A673 (cell line): Measurements from ENCODE around the gene AFF1. TPM values are rescaled to one million over a fixed set of nuclear protein-coding genes. Genes with fewer than 3 reads are reported as not detected.

Experiments used
- BruUV-seq: library from RNA; stranded (reverse); fragments of 400-500 nt; replicated peaks from 2 replicates; lab custom pipeline; 2021; lab: Mats Ljungman, UMichigan
- CTCF ChIA-PET: fragments of 300-600 bp; sonication (Branson Sonifier 250); formaldehyde crosslinking; loops from one replicate; lab custom pipeline; 2022; ENCODE audit warnings: antibody characterized with exemption; lab: Charles Lee
- POLR2A ChIA-PET: fragments of 300-600 bp; sonication (Branson Sonifier 250); formaldehyde crosslinking; loops from one replicate; lab custom pipeline; 2022; ENCODE audit warnings: antibody characterized with exemption; ENCODE audit not compliant: low non-redundant PET; lab: Charles Lee
- DNase-seq: peaks from one replicate; pipeline ENCODE4 v3.0.0-alpha.2; 2015; ENCODE audit warnings: low spot score
- H3K27ac ChIP-seq: fragments of 200-600 bp; sonication (generic); 2 replicates; pipeline ENCODE4 v1.5.1; 2016; ENCODE audit warnings: mixed run types, low read depth, mild to moderate bottlenecking, mixed read lengths, antibody characterized with exemption, low read length; ENCODE audit not compliant: poor library complexity, severe bottlenecking
- H3K27me3 ChIP-seq: fragments of 200-600 bp; sonication (generic); replicated peaks from 2 replicates; pipeline ENCODE4 v1.6.1; 2017; ENCODE audit warnings: mixed run types, low read depth, mild to moderate bottlenecking, mixed read lengths, antibody characterized with exemption, low read length; ENCODE audit not compliant: insufficient read depth, poor library complexity
- H3K36me3 ChIP-seq: fragments of 200-600 bp; sonication (generic); 2 replicates; pipeline ENCODE4 v1.6.1; 2016; ENCODE audit warnings: mixed run types, mild to moderate bottlenecking, mixed read lengths, antibody characterized with exemption, low read length; ENCODE audit not compliant: insufficient read depth, poor library complexity, severe bottlenecking
- H3K4me1 ChIP-seq: fragments of 200-600 bp; sonication (generic); 2 replicates; pipeline ENCODE4 v1.6.1; 2017; ENCODE audit warnings: mixed run types, mild to moderate bottlenecking, mixed read lengths, antibody characterized with exemption, low read length; ENCODE audit not compliant: insufficient read depth, poor library complexity, severe bottlenecking
- H3K4me3 ChIP-seq: fragments of 200-600 bp; sonication (generic); 2 replicates; pipeline ENCODE4 v1.5.1; 2016; ENCODE audit warnings: low read depth, mixed run types, mild to moderate bottlenecking, mixed read lengths, low read length; ENCODE audit not compliant: poor library complexity, severe bottlenecking
- H3K9me3 ChIP-seq: fragments of 200-600 bp; sonication (generic); 2 replicates; pipeline ENCODE4 v1.6.1; 2016; ENCODE audit warnings: mixed run types, low read depth, mild to moderate bottlenecking, mixed read lengths, antibody characterized with exemption, low read length; ENCODE audit not compliant: poor library complexity, severe bottlenecking
- EZH2 ChIP-seq: fragments of 200-600 bp; sonication (generic); IDR thresholded peaks from 2 replicates; pipeline ENCODE4 v1.6.1; 2017; ENCODE audit warnings: borderline replicate concordance, low read depth, mild to moderate bottlenecking, mixed read lengths, antibody characterized with exemption, low read length; ENCODE audit not compliant: poor library complexity, severe bottlenecking
- intact Hi-C: fragments of 100-400 bp; cut with micrococcal nuclease; formaldehyde crosslinking; loops from one replicate; pipeline ENCODE4 v1.10.0; 2022; ENCODE audit not compliant: unreplicated experiment
- total RNA-seq: library from RNA; stranded (reverse); gene quantifications from 2 replicates; pipeline ENCODE4 v1.2.3, GENCODE V29; 2021
- TF ChIP-seq, protein P1 (sequence below): fragments of 300-800, 200-600 bp; sonication (generic); conservative IDR thresholded peaks from 2 replicates; pipeline ENCODE4 v1.5.1; 2017; ENCODE audit warnings: low read depth, mild to moderate bottlenecking, antibody characterized with exemption, low read length, moderate library complexity, mixed read lengths

Gene AFF1
- total RNA-seq, 1 experiment from 2014 or later: 60.1 TPM

DNA sequence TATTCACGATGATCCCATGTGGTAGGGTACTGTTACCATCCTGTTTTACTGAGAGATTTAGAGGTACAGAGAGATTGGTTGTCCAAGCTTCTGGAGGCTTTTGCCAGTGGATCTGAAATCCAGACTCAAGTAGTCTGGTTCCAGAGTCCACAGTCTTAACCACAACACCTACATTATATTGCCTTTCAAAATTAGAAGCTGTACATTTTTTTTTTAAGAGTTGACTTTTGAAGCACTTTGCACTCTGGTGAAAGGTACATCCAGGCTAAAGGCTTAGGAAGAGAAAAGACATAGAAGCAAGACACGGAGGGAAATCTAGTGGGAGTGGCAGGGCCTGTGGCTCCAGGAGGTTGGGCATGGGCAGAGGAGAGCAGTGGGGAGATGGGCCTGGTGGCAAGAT is 122.1 kb downstream of the AFF1 start:
- CTCF ChIA-PET: no interaction called here
- Histone ChIP-seq H3K27me3 (no peaks in the 10 kb centered on the region), H3K36me3 (peaks cover 3% of the 10 kb centered on the region), H3K4me3 (no peak overlapping the region), H3K27ac (no peak overlapping the region), H3K4me1 (peaks cover 18% of the 10 kb centered on the region), H3K9me3 (no peaks in the 10 kb centered on the region)
- POLR2A ChIA-PET: no interaction called here
- BruUV-seq: no TSS peak
- TF ChIP-seq EZH2: no peak
- TF ChIP-seq, protein P1, sequence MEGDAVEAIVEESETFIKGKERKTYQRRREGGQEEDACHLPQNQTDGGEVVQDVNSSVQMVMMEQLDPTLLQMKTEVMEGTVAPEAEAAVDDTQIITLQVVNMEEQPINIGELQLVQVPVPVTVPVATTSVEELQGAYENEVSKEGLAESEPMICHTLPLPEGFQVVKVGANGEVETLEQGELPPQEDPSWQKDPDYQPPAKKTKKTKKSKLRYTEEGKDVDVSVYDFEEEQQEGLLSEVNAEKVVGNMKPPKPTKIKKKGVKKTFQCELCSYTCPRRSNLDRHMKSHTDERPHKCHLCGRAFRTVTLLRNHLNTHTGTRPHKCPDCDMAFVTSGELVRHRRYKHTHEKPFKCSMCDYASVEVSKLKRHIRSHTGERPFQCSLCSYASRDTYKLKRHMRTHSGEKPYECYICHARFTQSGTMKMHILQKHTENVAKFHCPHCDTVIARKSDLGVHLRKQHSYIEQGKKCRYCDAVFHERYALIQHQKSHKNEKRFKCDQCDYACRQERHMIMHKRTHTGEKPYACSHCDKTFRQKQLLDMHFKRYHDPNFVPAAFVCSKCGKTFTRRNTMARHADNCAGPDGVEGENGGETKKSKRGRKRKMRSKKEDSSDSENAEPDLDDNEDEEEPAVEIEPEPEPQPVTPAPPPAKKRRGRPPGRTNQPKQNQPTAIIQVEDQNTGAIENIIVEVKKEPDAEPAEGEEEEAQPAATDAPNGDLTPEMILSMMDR: no peak
- DNase-seq: no peak
- intact Hi-C loops: no loop called here

GRCh38 chr4:87057835-87058355 is 123.1 kb downstream of the AFF1 start:
- intact Hi-C loops: no loop called here
- POLR2A ChIA-PET: no interaction called here
- Histone ChIP-seq H3K4me3 (no peak overlapping the region), H3K36me3 (peaks cover 3% of the 10 kb centered on the region), H3K27me3 (no peaks in the 10 kb centered on the region), H3K9me3 (no peaks in the 10 kb centered on the region), H3K4me1 (peaks cover 18% of the 10 kb centered on the region), H3K27ac (no peak overlapping the region)
- no TSS peak for BruUV-seq
- TF ChIP-seq, protein P1: no peak
- no peak for TF ChIP-seq EZH2
- no peak for DNase-seq
- CTCF ChIA-PET: no interaction called here

DNA sequence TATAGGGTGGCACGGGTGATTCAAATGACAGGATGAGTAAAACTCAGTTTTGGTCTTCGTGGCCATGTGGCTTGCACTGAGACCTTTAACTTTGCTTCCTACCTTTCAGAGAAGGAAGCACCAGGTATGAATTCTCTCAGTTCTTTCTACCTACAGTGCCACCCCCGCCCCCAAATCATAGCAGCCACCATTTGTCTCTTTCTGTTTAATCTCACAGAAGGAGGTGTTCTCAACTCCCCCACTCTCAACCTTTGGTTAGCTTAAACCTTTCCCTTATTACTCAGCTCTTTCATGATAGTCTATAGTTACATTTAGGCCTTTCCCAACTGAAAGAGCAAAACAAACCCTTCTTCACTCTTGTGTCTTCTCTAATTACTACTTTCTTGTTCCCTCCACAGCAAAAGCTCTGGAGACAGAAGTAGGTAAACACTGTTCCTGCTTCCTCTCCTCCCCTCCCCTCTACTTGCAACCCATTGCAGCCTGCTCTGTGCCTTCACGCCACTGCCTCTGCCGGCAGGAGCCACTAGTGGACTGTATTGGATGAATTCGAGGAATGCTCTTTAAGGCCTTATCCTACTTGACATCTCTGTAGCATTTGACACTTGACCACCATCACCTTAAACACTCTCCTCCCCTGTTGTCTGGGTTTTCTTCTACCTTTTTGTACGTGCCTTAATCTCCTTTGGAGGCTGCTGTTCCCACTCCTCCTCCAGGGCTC is 123.7 kb downstream of the AFF1 start:
- no peaks in the 10 kb centered on the region for H3K9me3 ChIP-seq
- no peak for TF ChIP-seq EZH2
- TF ChIP-seq, protein P1: no peak
- H3K36me3 ChIP-seq: peaks cover 3% of the 10 kb centered on the region
- peaks cover 18% of the 10 kb centered on the region for H3K4me1 ChIP-seq
- H3K4me3 ChIP-seq: no peak overlapping the region
- no peak overlapping the region for H3K27ac ChIP-seq
- BruUV-seq: no TSS peak
- POLR2A ChIA-PET: no interaction called here
- intact Hi-C loops: no loop called here
- DNase-seq: no peak
- CTCF ChIA-PET: no interaction called here
- no peaks in the 10 kb centered on the region for H3K27me3 ChIP-seq
